Tibial nerve (tissue), 3 donors: ENCODE measurements around the gene C12orf56.

Experiments used
- POLR2A ChIP-seq, 2 donors: fragments of 450-650 bp; IDR thresholded peaks; one replicate each; pipeline ENCODE4 v1.6.1; 2017; ENCODE audit warnings: antibody characterized with exemption in 2 of 2, mild to moderate bottlenecking in 2 of 2, moderate library complexity in 2 of 2
- TF ChIP-seq, protein P1 (sequence below), 5 experiments: fragments of 200-600 bp in 3 of 5; fragments of 450-650 bp in 2 of 5; sonication (generic) in 3 of 5; IDR thresholded peaks; one replicate each; pipeline ENCODE4 v1.5.1; 2016 to 2019; ENCODE audit warnings: antibody characterized with exemption in 5 of 5, mild to moderate bottlenecking in 3 of 5, moderate library complexity in 2 of 5

DNA sequence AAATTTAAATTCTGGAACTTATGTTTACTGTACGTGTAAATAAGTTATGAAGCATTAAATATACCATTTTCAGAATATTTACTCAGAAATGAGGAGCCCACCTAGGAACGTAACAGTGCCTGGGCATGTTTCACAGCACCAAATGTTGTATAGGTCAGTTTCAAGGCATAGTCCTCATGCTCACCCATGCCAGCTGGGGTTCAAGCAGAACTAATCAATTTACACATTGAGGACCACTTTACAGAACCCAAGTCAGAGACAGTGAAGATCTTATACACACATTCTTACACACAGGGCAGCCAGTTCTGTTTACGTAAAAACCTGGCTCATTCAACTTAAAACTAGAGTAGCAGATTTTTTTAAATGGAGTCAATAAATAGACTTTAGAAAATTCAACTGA is 170.5 kb downstream of the C12orf56 start:
- TF ChIP-seq, protein P1, sequence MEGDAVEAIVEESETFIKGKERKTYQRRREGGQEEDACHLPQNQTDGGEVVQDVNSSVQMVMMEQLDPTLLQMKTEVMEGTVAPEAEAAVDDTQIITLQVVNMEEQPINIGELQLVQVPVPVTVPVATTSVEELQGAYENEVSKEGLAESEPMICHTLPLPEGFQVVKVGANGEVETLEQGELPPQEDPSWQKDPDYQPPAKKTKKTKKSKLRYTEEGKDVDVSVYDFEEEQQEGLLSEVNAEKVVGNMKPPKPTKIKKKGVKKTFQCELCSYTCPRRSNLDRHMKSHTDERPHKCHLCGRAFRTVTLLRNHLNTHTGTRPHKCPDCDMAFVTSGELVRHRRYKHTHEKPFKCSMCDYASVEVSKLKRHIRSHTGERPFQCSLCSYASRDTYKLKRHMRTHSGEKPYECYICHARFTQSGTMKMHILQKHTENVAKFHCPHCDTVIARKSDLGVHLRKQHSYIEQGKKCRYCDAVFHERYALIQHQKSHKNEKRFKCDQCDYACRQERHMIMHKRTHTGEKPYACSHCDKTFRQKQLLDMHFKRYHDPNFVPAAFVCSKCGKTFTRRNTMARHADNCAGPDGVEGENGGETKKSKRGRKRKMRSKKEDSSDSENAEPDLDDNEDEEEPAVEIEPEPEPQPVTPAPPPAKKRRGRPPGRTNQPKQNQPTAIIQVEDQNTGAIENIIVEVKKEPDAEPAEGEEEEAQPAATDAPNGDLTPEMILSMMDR (IDR thresholded peaks at IDR 0.05) = no peak
- TF ChIP-seq POLR2A (IDR thresholded peaks at IDR 0.05) = no peak
